HepG2 (cell line): ENCODE data around the gene TMEM174. TPM values are rescaled to one million over a fixed set of nuclear protein-coding genes. Genes with fewer than 3 reads are reported as not detected.

Experiments
- ATAC-seq: fragments of 200-7000 bp; cut with Tn5 transposase; 3 replicates; pipeline ENCODE4 v1.9.1; 2020; ENCODE audit warnings: mild to moderate bottlenecking, moderate library complexity
- BruUV-seq: library from RNA; stranded (reverse); fragments of 400-500 nt; replicated peaks from 2 replicates; lab custom pipeline; 2021; lab: Mats Ljungman, UMichigan
- CTCF ChIA-PET: fragments of 300-600 bp; formaldehyde crosslinking; extraction: SDS; loops from one replicate; lab custom pipeline; 2021; ENCODE audit warnings: low total read pairs, inconsistent platforms, low intra/inter-chr PET ratio; lab: Yijun Ruan, JAX
- POLR2A ChIA-PET: fragments of 350-600 bp; sonication (Branson Sonifier 250); formaldehyde crosslinking; loops from one replicate; lab custom pipeline; 2020; ENCODE audit warnings: antibody characterized with exemption, inconsistent platforms; lab: Yijun Ruan, JAX
- DNase-seq: peaks from one replicate; pipeline ENCODE4 v3.0.0-alpha.2; 2015; ENCODE audit warnings: low spot score
- FAIRE-seq: peaks from 3 replicates; lab custom pipeline; 2011; peaks lifted over from hg19 to GRCh38; lab: Jason Lieb, UNC
- H2AFZ ChIP-seq: one replicate; pipeline ENCODE4 v1.6.1; 2011; ENCODE audit warnings: low read length, inconsistent platforms
- H3K27ac ChIP-seq: fragments of 300-600 bp; 3 replicates; pipeline ENCODE4 v1.8.0; 2011; ENCODE audit warnings: mixed run types, mild to moderate bottlenecking, mixed read lengths, low read length, inconsistent platforms; ENCODE audit not compliant: insufficient read depth; ENCODE audit errors: extremely low read length
- H3K27me3 ChIP-seq, 2 experiments: fragments of 200-600 bp in 1 of 2; 2 replicates in 1 of 2; 3 replicates in 1 of 2; pipeline versions ENCODE4 v1.6.0 to v1.8.0; 2011; ENCODE audit warnings: low read length in 2 of 2, mild to moderate bottlenecking in 2 of 2, moderate library complexity in 2 of 2, inconsistent platforms in 1 of 2; ENCODE audit not compliant: insufficient read depth in 2 of 2, control insufficient read depth in 1 of 2
- H3K36me3 ChIP-seq, 2 experiments: fragments of 200-600 bp in 1 of 2; replicated peaks in 1 of 2; 2 replicates in 1 of 2; 3 replicates in 1 of 2; pipeline versions ENCODE4 v1.5.1 to v1.8.0; 2011; ENCODE audit warnings: low read length in 2 of 2, inconsistent platforms in 1 of 2; ENCODE audit not compliant: insufficient read depth in 2 of 2, control insufficient read depth in 1 of 2
- H3K4me1 ChIP-seq: 2 replicates; pipeline ENCODE4 v1.5.1; 2012; ENCODE audit warnings: low read length, inconsistent platforms; ENCODE audit not compliant: insufficient read depth
- H3K4me2 ChIP-seq: 2 replicates; pipeline ENCODE4 v1.6.0; 2011; ENCODE audit warnings: low read depth, low read length, inconsistent platforms
- H3K4me3 ChIP-seq, 3 experiments: fragments of 200-600 bp in 1 of 3; sonication (generic), shearing (Covaris generic) in 1 of 3; replicated peaks in 1 of 3; 2 replicates each; pipeline ENCODE4 v1.5.1; 2011 to 2016; ENCODE audit warnings: low read length in 3 of 3, inconsistent platforms in 2 of 3, low read depth in 2 of 3, mild to moderate bottlenecking in 2 of 3, control low read depth in 1 of 3, mixed read lengths in 1 of 3; ENCODE audit not compliant: insufficient read depth in 1 of 3
- H3K79me2 ChIP-seq: one replicate; pipeline ENCODE4 v1.6.1; 2011; ENCODE audit warnings: low read length, inconsistent platforms; ENCODE audit not compliant: insufficient read depth
- H3K9ac ChIP-seq: 2 replicates; pipeline ENCODE4 v1.6.0; 2011; ENCODE audit warnings: mild to moderate bottlenecking, low read depth, low read length, inconsistent platforms; ENCODE audit not compliant: insufficient read depth
- H3K9me3 ChIP-seq: 2 replicates; pipeline ENCODE4 v1.5.1; 2012; ENCODE audit warnings: mild to moderate bottlenecking, low read length
- H4K20me1 ChIP-seq: 2 replicates; pipeline ENCODE4 v1.6.0; 2011; ENCODE audit warnings: inconsistent platforms, mild to moderate bottlenecking, low read length, moderate library complexity; ENCODE audit not compliant: insufficient read depth
- BORCS8-MEF2B ChIP-seq: sonication (generic); formaldehyde crosslinking; IDR thresholded peaks from 2 replicates; pipeline ENCODE4 v1.8.0; 2022; ENCODE audit warnings: mild to moderate bottlenecking, missing genetic modification reagents
- DMAP1 ChIP-seq: IDR thresholded peaks from 2 replicates; pipeline ENCODE4 v1.6.1; 2016
- MED13 ChIP-seq: sonication (generic); formaldehyde crosslinking; IDR thresholded peaks from 2 replicates; pipeline ENCODE4 v1.5.0; 2020; ENCODE audit warnings: missing genetic modification reagents
- PCBP2 ChIP-seq: fragments of 200-400 bp; formaldehyde crosslinking; optimal IDR thresholded peaks from 2 replicates; pipeline ENCODE3; 2018; ENCODE audit warnings: low read length, low read depth; ENCODE audit not compliant: poor library complexity, severe bottlenecking
- SALL1 ChIP-seq: sonication (generic); formaldehyde crosslinking; IDR thresholded peaks from 2 replicates; pipeline ENCODE4 v1.8.0; 2022; ENCODE audit warnings: mild to moderate bottlenecking, missing genetic modification reagents
- TEF ChIP-seq: sonication (generic); formaldehyde crosslinking; IDR thresholded peaks from 2 replicates; pipeline ENCODE4 v1.5.0; 2020; ENCODE audit warnings: missing genetic modification reagents
- ZNF441 ChIP-seq: sonication (generic); formaldehyde crosslinking; IDR thresholded peaks from 2 replicates; pipeline ENCODE4 v1.7.0; 2021; ENCODE audit warnings: missing genetic modification reagents, borderline replicate concordance
- ZNF761 ChIP-seq: sonication (generic); formaldehyde crosslinking; conservative IDR thresholded peaks from 2 replicates; pipeline ENCODE4 v1.4.0; 2020; ENCODE audit warnings: mild to moderate bottlenecking, missing genetic modification reagents
- WGBS: methylation state at CpG from one replicate; pipeline ENCODE4 v1.1.6; 2017; ENCODE audit warnings: low lambda C conversion rate; 5-methylcytosine and 5-hydroxymethylcytosine counted together
- in situ Hi-C: cut with HindIII; loops from 2 replicates; pipeline ENCODE4 v1.10.0; 2017; ENCODE audit warnings: low pct_unique_long_range_greater_than_20kb; ENCODE audit not compliant: extremely low pct_ligation_motif_present
- intact Hi-C: fragments of 100-400 bp; cut with micrococcal nuclease; formaldehyde crosslinking; loops from one replicate; pipeline ENCODE4 v1.10.0; 2022; ENCODE audit not compliant: unreplicated experiment
- polyA plus RNA-seq, 8 experiments: library from polyadenylated mRNA; depleted of rRNA in 3 of 8; stranded (reverse) in 7 of 8; unstranded in 1 of 8; fragments of >200 nt; fragmentation: Illumina TruSeq in 4 of 8; extraction: Trizol in 4 of 8; gene quantifications; 2 replicates each; pipeline versions ENCODE4 v1.2.1 to v1.2.3, GENCODE V29; 2011 to 2016; ENCODE audit warnings: low read depth in 4 of 8, missing spikeins in 1 of 8, mixed read lengths in 1 of 8; ENCODE audit not compliant: insufficient read depth in 1 of 8
- total RNA-seq, 5 experiments: library from RNA; depleted of rRNA; stranded (reverse); fragments of >200 nt; fragmentation: Illumina TruSeq; extraction: Trizol; gene quantifications; 2 replicates each; pipeline ENCODE4 v1.2.3, GENCODE V29; 2016; ENCODE audit warnings: low read depth in 1 of 5
- TF ChIP-seq, protein P1 (sequence below): sonication (generic); formaldehyde crosslinking; IDR thresholded peaks from 2 replicates; pipeline ENCODE4 v1.5.1; 2020; ENCODE audit warnings: mild to moderate bottlenecking, missing genetic modification reagents, borderline replicate concordance
- TF ChIP-seq, protein P2 (sequence below): sonication (generic); formaldehyde crosslinking; IDR thresholded peaks from 2 replicates; pipeline ENCODE4 v1.4.0; 2020; ENCODE audit warnings: mild to moderate bottlenecking, missing genetic modification reagents
- TF ChIP-seq, protein P3 (sequence below): sonication (generic); formaldehyde crosslinking; IDR thresholded peaks from 2 replicates; pipeline ENCODE4 v1.4.0; 2020; ENCODE audit warnings: missing genetic modification reagents, borderline replicate concordance

TMEM174 gene
- total and polyA plus RNA-seq, 2 of the 13 experiments (the other 11 are each of a cell fraction or from before 2014, with no cell fraction given): not detected

DNA sequence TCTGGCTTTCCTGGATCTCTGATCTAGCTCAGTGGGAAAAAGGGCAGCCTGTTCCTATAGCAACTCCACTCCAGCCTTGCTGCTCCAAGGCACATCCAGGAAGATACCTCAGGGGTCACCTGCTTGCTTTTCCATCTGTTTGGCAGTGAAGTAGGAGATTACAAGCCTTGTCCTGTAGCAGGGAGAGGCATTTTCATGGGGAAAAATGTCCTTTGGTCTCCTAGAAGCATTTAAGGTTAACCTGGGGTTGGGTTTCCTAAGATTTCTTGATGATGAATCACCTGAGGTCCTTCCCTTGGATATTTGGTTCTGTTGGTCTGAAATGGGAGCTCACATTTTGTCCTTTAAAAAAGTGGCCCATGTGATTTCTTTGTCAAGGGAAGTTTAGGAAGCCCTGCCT is 1.5 kb upstream of the TMEM174 start:
- FAIRE-seq (no peak), DNase-seq (no peak), ATAC-seq (no peak)
- Histone ChIP-seq H3K9me3 (no peaks in the 10 kb centered on the region), H3K27me3 (peaks cover 0 to 23% of the 10 kb centered on the region in 2 experiments; a peak in 2 of 5 replicates), H3K4me1 (no peaks in the 10 kb centered on the region), H3K4me3 (no peak overlapping the region), H3K79me2 (no peaks in the 10 kb centered on the region), H3K4me2 (no peak overlapping the region), H3K9ac (no peak overlapping the region), H3K27ac (no peak overlapping the region), H2AFZ (no peak overlapping the region)
- ChIA-PET POLR2A (no interaction called here), CTCF (no interaction called here)
- in situ Hi-C loops (no loop called here), intact Hi-C loops (no loop called here)
- BruUV-seq: no TSS peak
- TF ChIP-seq PCBP2 (no peak), ZNF761 (no peak), MED13 (no peak), DMAP1 (CRISPR knock-in tag) (no peak)
- TF ChIP-seq, protein P1, sequence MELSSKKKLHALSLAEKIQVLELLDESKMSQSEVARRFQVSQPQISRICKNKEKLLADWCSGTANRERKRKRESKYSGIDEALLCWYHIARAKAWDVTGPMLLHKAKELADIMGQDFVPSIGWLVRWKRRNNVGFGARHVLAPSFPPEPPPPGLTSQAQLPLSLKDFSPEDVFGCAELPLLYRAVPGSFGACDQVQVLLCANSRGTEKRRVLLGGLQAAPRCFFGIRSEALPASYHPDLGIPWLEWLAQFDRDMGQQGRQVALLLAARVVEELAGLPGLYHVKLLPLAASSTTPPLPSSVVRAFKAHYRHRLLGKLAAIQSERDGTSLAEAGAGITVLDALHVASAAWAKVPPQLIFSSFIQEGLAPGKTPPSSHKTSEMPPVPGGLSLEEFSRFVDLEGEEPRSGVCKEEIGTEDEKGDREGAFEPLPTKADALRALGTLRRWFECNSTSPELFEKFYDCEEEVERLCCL: no peak
- TF ChIP-seq, all 625 proteins: peak for 0
- no peaks in the 10 kb centered on the region for H3K36me3 ChIP-seq
- no peaks in the 10 kb centered on the region for H4K20me1 ChIP-seq

GRCh38 chr5:73174100-73174815 is 1.3 kb downstream of the TMEM174 start:
- Histone ChIP-seq H3K36me3 (no peaks in the 10 kb centered on the region), H3K9ac (no peak overlapping the region), H2AFZ (no peak overlapping the region), H3K27ac (no peak overlapping the region), H3K27me3 (peaks cover 0 to 26% of the 10 kb centered on the region in 2 experiments; a peak in 1 of 5 replicates), H3K79me2 (no peaks in the 10 kb centered on the region), H3K9me3 (no peaks in the 10 kb centered on the region), H3K4me3 (no peak overlapping the region), H3K4me2 (no peak overlapping the region), H4K20me1 (no peaks in the 10 kb centered on the region), H3K4me1 (no peaks in the 10 kb centered on the region)
- WGBS: 5% methylated on average over 8 of the region's 8 CpGs
- FAIRE-seq (no peak), DNase-seq (no peak), ATAC-seq (no peak)
- ChIA-PET POLR2A (no interaction called here), CTCF (no interaction called here)
- intact Hi-C loops: no loop called here
- BruUV-seq: no TSS peak
- in situ Hi-C loops: no loop called here
- TF ChIP-seq BORCS8-MEF2B (CRISPR knock-in tag) (no peak), ZNF441 (CRISPR knock-in tag) (no peak), TEF (CRISPR knock-in tag) (no peak), SALL1 (CRISPR knock-in tag) (no peak)
- TF ChIP-seq, protein P2, sequence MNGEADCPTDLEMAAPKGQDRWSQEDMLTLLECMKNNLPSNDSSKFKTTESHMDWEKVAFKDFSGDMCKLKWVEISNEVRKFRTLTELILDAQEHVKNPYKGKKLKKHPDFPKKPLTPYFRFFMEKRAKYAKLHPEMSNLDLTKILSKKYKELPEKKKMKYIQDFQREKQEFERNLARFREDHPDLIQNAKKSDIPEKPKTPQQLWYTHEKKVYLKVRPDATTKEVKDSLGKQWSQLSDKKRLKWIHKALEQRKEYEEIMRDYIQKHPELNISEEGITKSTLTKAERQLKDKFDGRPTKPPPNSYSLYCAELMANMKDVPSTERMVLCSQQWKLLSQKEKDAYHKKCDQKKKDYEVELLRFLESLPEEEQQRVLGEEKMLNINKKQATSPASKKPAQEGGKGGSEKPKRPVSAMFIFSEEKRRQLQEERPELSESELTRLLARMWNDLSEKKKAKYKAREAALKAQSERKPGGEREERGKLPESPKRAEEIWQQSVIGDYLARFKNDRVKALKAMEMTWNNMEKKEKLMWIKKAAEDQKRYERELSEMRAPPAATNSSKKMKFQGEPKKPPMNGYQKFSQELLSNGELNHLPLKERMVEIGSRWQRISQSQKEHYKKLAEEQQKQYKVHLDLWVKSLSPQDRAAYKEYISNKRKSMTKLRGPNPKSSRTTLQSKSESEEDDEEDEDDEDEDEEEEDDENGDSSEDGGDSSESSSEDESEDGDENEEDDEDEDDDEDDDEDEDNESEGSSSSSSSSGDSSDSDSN (CRISPR knock-in tag): no peak
- TF ChIP-seq, protein P3, sequence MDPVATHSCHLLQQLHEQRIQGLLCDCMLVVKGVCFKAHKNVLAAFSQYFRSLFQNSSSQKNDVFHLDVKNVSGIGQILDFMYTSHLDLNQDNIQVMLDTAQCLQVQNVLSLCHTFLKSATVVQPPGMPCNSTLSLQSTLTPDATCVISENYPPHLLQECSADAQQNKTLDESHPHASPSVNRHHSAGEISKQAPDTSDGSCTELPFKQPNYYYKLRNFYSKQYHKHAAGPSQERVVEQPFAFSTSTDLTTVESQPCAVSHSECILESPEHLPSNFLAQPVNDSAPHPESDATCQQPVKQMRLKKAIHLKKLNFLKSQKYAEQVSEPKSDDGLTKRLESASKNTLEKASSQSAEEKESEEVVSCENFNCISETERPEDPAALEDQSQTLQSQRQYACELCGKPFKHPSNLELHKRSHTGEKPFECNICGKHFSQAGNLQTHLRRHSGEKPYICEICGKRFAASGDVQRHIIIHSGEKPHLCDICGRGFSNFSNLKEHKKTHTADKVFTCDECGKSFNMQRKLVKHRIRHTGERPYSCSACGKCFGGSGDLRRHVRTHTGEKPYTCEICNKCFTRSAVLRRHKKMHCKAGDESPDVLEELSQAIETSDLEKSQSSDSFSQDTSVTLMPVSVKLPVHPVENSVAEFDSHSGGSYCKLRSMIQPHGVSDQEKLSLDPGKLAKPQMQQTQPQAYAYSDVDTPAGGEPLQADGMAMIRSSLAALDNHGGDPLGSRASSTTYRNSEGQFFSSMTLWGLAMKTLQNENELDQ (CRISPR knock-in tag): no peak
